ENCODE measurements around the gene PDGFRA.

- no peak for TF ChIP-seq MXI1 (conservative IDR thresholded peaks at IDR 0.05; ENCODE audit: poor library complexity, severe bottlenecking)
- TF ChIP-seq POLR2AphosphoS5 (IDR thresholded peaks at IDR 0.05) = no peak
- TF ChIP-seq CTCF (IDR thresholded peaks at IDR 0.05; ENCODE audit: poor library complexity, severe bottlenecking) = no peak
- no peak for TF ChIP-seq EZH2 (IDR thresholded peaks at IDR 0.05; ENCODE audit: borderline replicate concordance, insufficient read depth, low read length, poor library complexity, severe bottlenecking)
- no peak for TF ChIP-seq REST (IDR thresholded peaks at IDR 0.05; ENCODE audit: borderline replicate concordance)
- TF ChIP-seq EP300 (conservative IDR thresholded peaks at IDR 0.05; ENCODE audit: poor library complexity, severe bottlenecking) = no peak
- TF ChIP-seq RAD21 (conservative IDR thresholded peaks at IDR 0.05) = no peak
Measured at GRCh38 chr4:54184581-54184980, 44.5 kb upstream of the PDGFRA start.

Measured in neural cell (in vitro differentiated cells).